Fibroblast of gingiva (primary cell): ENCODE data around the gene POTEJ.
"Not testable (repeated sequence)": the region's sequence is repeated elsewhere in the genome, so short reads cannot be mapped to it uniquely, and the experiment has no call there.

Experiments used
- DNase-seq: peaks from one replicate; pipeline ENCODE4 v3.0.0-alpha.2; 2011; ENCODE audit warnings: low read depth

The POTEJ gene

DNA sequence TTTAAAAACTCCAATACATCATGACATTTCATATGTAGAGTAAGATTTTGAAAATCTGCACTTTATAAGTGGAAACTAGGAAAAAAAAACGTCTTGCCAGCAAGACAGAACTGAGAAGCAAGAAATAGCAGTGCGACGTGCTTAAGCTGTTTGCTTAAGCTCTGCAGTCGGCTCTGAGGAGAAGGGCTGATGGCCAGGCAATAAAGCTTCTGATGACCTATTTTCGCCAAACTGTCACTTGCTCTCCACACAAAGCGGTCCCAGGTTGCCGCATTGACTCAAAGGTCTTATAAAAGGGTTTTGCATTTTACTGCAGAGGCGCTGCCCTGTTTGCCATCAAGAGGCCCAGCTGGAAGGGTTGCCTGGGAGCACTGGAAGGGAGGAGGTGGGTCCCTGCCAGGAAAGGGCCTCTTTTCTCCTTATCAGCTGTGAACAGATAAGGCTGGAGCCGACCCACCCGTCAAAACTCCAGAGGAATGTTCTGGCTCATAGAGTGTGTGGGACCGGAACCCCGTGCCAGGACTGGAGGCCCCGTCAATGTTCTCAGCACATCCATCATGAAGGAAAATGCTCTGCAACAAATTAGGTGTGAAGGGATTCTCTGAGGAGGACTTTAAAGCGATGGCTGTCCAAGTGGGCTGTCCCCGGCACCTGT is 9.5 kb upstream of the POTEJ start:
- DNase-seq: not testable (repeated sequence)

DNA sequence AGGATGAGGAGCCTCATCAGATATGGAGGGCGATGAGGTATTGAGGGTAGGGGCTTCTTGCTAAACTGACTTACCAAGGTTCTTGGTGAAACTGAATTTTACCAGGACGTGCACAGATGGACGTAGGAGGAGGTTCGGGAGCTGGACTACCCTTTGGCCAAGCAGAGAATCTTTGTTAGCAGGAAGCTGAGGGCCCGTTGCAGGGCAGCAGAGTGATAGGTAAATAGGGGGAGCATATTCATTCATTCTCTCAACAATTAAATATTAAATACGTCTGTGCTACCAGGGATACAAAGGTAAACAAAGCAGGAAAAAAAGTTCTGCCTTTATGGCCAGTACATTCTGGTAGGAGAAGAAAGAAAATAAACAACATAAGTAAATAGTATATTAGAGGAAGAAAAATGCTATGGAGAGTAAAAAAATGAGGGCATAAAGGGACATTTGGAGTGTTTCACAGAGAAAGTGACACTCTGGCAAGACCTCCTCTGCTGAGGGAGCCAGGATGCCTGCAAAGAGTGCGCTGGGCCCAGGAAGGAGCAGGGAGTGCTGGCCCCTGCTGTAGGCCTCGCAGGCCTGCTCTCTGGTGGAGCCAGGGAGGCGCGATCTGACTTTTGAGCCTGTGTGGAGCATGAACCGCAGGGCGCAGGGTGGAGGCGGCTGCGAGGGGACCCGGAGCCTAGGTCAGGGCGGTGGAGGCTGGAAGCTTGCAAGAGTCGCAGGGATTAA is 2.8 kb upstream of the POTEJ start:
- DNase-seq: not testable (repeated sequence)

DNA sequence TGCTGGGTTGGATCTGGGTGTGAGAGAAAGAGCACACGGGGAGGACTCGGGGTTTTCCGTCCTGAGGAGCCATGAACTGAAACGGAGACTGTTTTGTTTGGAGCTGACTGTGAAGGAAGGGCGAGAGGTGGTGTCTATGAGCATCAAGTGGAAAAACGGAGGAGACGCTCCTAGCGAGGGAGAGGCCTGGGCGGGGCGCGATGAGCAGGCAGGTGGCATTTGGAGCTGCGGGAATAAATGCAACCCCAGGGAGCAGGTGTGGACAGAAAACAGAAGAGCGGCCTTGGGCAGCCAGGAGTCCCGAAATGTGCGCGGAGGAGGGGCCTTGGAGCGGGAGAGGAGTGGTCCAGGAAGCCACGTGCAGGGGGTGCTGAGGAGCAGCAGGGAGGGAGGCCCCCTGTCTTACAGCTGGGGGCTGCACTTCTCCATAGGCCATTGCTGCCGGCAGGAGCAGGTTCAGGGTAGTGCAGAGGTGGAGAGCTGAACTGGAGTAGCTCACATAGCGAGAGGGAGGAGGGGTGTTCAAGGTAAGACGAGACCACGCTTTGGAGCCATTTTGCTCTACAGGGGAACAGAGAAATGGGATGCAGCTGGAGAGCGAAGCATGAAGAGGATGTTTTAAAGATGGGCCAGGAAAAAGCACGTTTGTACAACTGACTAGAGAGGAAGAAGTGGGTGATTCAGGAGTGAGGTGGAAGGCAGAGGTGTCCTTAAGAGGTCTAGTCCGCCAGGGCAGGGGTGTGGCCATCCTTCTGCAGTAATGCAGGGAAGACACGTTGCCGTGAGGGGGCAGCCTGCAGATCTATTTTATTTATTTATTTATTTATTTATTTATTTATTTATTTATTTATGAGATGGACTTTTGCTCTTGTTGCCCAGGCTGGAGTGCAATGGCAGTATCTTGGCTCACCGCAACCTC is 2.0 kb upstream of the POTEJ start:
- DNase-seq: not testable (repeated sequence)

DNA sequence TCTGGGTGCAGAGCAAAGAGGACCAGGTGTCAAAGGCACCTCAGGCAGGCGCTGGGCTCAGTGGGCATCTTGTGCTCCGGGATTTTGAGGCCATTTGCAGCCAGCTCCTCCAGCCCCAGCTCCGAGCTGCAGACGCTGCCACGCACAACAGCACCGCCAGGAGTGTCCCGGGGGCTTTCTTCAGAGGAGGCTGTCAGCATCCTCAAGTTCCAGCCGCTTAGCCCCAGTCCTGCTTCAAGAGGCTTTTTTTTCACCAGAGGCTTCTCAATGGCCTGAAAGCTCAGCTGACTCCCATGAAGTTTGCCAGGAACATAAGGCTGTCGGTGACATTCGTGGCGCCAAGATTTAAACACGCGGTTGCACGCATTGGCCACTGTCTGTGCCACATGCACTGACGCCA is 754 bp upstream of the POTEJ start:
- peak; percentile 0 for DNase-seq

DNA sequence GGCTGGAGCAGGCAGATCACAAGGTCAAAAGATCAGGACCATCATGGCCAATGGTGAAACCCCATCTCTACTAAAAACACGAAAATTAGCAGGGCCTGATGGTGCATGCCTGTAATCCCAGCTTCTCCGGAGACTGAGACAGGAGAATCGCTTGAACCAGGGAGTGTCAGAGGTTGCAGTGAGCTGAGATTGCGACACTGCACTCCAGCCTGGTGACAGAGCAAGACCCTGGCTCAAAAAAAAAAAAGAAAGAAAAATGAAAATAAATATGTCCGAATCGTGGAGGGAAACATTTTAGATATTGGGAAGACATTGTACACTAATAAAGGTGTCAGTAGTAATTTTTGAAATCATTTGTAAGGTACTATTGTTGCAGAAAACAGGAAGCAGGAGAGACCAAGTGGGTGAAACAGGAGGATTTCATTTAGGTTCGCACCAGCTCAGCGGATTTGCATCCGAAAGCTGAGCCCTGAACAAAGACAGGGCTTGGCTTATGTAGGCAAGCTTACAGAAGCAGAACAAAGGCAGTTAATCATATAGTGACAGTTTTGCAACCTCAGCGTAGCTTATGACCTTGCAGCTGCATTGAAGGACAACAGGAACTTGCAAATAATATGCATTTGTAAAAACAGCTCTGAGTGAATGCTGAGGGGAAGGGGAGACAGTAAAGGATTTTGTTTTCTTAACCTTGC is 17.7 kb downstream of the POTEJ start:
- not testable (repeated sequence) for DNase-seq

DNA sequence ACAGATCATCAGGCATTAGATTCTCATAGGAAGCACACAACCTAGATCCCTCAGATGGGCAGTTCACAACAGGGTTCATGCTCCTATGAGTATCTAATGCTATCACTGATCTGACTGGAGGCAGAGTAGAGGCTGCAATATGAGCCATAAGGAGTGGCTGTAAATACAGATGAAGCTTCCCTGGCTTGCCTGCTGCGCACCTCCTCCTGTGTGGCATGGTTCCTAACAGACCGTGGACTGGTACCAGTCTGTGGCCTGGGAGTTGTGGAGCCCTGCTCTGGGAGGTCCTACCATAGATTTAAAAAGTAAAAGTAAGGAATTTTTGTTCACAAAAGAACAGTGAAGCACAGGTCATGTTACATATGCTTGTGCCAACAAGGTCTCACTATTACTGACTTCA is 27.7 kb downstream of the POTEJ start:
- DNase-seq: not testable (repeated sequence)

DNA sequence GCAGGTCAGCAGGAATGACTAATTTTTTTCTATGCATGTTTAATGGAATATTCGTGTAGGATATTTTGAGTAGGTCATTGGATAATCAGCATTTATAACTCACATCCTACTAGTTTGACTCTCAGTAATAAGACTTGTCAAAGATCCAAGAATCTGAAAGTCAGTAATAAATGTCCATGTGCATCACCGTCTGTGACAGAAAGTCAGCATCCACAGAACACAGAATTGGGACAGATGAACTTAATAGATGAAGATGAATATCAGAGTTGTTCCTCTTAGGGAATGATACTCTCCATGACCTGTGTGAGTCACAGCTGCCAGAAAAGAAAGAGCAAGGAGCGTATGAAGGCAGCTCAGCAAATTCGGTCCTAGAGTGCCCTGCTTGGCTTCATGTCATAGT is 30.4 kb downstream of the POTEJ start:
- DNase-seq: not testable (repeated sequence)

DNA sequence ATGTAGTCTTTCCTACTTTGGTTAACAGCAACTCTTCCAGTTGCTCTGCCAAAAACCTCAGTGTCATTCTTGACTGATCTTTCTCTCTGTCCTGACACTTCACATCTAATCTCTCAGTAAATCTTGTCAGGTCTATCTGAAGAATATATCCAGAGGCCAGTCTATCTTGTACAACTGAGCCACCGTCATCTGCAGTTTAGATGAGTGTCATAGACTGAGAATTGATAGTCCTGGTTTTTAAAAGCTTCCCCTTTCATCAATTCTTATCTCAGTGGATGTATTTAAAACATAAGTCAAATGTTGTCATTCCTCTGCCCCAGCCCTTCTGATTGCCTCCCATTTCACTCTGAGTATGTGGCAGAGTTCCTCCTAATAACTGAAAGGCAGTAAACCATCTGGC is 38.0 kb downstream of the POTEJ start:
- not testable (repeated sequence) for DNase-seq

DNA sequence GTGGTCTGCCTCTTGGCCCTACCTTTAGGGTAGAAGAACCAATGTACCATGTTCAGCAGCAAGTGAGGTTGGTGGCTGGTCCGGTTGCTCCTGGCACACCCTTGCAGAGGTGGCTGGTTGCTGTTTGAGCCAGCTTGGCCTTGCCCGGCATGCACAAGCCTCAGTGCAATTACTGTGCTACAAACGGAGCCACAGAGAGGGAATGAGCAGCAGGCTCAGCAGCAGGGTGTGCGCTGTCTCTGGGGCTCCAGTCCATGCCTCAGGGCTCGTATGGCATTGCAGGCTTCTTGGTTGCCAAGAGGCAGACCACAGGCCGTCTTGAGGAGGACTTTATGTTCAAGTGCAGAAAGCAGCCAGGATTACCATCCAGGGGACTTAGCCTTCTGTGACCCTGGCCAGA is 53.3 kb downstream of the POTEJ start:
- DNase-seq: not testable (repeated sequence)

DNA sequence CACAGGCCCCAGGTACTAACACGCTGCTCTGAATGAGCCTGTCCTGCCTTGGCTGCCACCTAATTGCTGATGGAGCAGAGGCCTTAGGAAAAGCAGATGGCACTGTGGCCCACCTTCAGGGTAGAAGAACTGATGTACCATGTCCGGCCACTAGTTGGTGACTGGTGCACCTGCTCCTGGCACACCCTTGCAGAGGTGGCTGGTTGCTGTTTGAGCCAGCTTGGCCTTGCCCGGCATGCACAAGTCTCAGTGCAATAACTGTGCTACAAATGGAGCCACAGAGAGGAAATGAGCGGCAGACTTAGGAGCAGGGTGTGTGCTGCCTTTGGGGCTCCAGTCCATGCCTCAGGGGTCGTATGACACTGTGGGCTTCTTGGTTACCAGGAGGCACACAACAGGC is 54.4 kb downstream of the POTEJ start:
- not testable (repeated sequence) for DNase-seq

DNA sequence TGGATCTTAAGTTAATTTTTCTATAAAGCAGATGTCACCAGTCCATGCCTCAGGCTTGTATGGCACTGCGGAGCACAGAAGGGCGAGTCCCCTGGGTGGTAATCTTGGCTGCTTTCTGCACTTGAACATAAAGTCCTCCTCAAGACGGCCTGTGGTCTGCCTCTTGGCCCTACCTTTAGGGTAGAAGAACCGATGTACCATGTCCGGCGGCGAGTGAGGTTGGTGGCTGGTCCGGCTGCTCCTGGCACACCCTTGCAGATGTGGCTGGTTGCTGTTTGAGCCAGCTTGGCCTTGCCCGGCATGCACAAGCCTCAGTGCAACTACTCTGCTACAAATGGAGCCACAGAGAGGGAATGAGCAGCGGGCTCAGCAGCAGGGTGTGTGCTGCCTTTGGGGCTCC is 56.3 kb downstream of the POTEJ start:
- not testable (repeated sequence) for DNase-seq

DNA sequence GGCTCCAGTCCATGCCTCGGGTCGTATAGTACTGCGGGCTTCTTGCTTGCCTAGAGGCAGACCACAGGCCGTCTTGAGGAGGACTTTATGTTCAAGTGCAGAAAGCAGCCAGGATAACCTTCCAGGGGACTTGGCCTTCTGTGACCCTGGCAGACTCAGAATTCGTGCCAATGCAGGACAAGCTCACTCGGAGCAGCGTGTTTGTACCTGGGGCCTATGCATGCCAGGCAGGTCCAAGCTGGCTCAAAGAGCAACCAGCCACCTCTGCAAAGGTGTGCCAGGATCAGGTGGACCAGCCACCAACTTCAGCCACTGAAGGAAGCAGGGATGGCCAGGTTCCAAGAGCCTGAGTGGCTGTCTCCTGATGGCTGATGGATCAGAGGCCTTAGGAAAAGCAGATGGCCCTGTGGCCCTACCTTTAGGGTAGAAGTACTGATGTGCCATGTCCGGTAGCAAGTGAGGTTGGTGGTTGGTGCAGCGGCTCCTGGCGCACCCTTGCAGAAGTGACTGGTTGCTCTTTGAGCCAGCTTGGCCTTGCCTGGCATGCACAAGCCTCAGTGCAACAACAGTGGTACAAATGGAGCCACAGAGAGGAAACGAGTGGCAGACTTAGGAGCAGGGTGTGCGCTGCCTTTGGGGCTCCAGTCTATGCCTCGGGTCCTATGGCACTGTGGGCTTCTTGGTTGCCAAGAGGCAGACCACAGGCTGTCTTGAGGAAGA is 58.9 kb downstream of the POTEJ start:
- DNase-seq: not testable (repeated sequence)

DNA sequence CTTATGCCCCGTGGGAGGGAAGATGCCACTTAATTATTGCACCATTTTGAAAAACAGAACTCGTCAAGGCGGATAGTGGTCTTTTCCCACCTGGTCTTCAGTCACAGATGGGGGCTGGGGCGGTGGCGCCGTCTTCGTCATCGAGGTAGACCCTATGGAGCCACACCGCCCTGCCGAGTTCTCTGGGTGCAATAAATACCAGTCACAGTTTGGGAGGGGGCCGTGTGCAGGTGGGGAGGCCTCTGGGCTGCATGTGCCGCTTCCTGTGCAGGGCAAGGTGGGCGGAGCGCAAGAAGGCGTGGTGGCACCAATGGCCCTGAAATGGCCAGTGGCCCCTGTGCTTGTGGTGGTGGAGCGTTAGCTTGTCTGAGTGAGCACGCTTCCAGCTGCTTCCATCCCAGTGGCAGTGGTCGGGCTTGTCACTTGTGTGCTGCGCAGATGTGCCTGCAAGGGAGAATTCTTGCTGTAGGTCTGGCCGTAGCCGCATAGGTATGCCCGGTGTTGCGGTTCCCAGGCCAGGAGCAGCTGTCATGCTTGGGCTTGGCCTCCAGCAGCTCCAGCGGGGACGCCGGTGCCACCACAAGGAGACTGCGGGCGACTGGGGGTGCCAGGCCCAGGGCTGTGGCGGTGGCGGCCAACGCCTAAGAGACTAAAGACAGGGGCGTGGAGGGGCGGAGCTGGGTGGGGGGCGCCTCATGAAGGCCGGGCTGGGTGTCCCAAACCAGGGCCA is 81.0 kb downstream of the POTEJ start:
- not testable (repeated sequence) for DNase-seq

DNA sequence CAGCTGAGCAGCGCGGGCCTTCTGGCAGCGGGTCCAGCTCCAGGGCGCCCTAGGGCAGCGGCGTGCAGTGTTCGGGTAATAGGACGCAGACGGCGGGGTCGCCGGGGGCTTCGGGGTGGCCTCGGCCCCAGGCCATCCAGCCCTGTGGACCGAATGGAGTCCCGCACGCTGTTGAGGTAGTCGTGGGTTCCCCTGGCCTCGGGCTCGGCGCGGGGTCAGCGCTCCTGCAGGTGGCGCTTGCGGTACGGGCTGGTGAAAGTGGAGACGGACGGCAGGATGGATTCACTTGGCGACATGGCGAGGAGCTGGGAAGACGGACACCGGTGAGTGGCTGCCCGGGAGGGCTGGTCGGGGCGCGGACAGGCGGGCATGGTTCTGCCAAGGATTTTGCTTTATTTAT is 82.2 kb downstream of the POTEJ start:
- DNase-seq: not testable (repeated sequence)

DNA sequence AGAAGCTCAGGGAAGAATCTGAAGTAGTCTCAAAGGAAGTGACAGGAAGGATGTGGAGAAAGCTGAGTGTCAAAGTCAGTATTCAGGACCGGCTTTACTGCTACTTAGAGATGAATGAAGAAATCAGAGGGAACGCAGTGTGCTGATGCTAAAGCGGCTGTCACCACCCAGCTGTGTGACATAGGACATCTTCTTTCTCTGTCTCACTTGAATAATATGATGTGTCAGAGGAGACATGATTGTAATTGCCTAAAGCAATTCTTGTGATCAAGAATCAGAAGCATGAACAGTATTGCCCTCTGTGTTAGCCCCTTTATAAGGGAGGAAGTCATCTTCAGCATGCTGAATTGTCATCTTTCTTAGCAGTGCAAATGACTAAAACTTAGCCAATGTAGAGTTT is 92.0 kb downstream of the POTEJ start:
- not testable (repeated sequence) for DNase-seq
